Mammary epithelial cell (primary cell): ENCODE data around the gene ALG5.

Experiments
- EZH2 ChIP-seq: IDR thresholded peaks from 2 replicates; pipeline ENCODE4 v1.6.1; 2012; ENCODE audit warnings: low read length, inconsistent platforms, borderline replicate concordance
- TF ChIP-seq, protein P1 (sequence below), 2 donors: IDR thresholded peaks in 1 of 2; conservative IDR thresholded peaks in 1 of 2; 2 replicates each; pipeline ENCODE4 v1.5.1; 2011 to 2012; ENCODE audit warnings: inconsistent platforms in 2 of 2, low read length in 2 of 2, mild to moderate bottlenecking in 2 of 2, control low read depth in 1 of 2, low read depth in 1 of 2; ENCODE audit not compliant: insufficient read depth in 1 of 2; ENCODE audit errors: extremely low read depth in 1 of 2

DNA sequence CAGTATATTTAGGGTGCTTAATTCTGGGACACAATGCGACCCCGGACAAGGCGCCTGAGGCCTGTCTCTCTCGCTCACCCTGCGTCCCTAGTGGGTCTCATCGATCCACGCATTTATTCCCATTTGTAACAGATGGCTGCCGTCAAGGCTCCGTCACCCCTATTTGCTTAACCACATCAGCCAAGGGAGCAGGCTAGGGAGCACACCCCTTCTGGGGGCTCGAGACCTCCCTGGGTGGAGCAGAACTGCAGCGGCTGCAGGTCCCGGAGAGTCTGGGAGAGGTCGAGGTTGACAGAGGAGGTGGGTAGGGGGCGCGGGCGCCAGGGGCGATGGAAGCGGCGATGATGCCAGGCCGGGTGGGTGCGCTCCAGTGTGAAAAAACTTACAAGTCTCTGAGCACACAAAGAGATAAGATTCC lies 507 bp downstream of the ALG5 start:
- TF ChIP-seq, protein P1, sequence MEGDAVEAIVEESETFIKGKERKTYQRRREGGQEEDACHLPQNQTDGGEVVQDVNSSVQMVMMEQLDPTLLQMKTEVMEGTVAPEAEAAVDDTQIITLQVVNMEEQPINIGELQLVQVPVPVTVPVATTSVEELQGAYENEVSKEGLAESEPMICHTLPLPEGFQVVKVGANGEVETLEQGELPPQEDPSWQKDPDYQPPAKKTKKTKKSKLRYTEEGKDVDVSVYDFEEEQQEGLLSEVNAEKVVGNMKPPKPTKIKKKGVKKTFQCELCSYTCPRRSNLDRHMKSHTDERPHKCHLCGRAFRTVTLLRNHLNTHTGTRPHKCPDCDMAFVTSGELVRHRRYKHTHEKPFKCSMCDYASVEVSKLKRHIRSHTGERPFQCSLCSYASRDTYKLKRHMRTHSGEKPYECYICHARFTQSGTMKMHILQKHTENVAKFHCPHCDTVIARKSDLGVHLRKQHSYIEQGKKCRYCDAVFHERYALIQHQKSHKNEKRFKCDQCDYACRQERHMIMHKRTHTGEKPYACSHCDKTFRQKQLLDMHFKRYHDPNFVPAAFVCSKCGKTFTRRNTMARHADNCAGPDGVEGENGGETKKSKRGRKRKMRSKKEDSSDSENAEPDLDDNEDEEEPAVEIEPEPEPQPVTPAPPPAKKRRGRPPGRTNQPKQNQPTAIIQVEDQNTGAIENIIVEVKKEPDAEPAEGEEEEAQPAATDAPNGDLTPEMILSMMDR (conservative IDR thresholded peaks at IDR 0.05 in 1 of 2, IDR thresholded peaks at IDR 0.05 in 1 of 2; ENCODE audit: extremely low read depth in 1 of 2, insufficient read depth in 1 of 2, low read depth in 1 of 2, low read length in 2 of 2): no peak
- TF ChIP-seq EZH2: no peak
